ENCODE data around the gene SORCS2.

The SORCS2 gene

GRCh38 chr4:7322166-7322991, 130.0 kb downstream of the SORCS2 start:
- no peak for DNase-seq (ENCODE audit: low read depth in 3 of 3, low spot score in 1 of 3)

- no peak for DNase-seq (ENCODE audit: low read depth in 3 of 3, low spot score in 1 of 3)
Observed at GRCh38 chr4:7323461-7323871, 131.1 kb downstream of the SORCS2 start.

- DNase-seq (ENCODE audit: low read depth in 3 of 3, low spot score in 1 of 3): no peak
Observed at GRCh38 chr4:7323872-7324650, 131.7 kb downstream of the SORCS2 start.

GRCh38 chr4:7324651-7325121, 132.3 kb downstream of the SORCS2 start:
- no peak for DNase-seq (ENCODE audit: low read depth in 3 of 3, low spot score in 1 of 3)

GRCh38 chr4:7325541-7325940, 133.2 kb downstream of the SORCS2 start:
- no peak for DNase-seq (ENCODE audit: low read depth in 3 of 3, low spot score in 1 of 3)

GRCh38 chr4:7326306-7326692, 134.0 kb downstream of the SORCS2 start:
- DNase-seq (ENCODE audit: low read depth in 3 of 3, low spot score in 1 of 3): no peak

GRCh38 chr4:7326693-7327340, 134.5 kb downstream of the SORCS2 start:
- DNase-seq (ENCODE audit: low read depth in 3 of 3, low spot score in 1 of 3): no peak

- DNase-seq (ENCODE audit: low read depth in 3 of 3, low spot score in 1 of 3): no peak
Observed at GRCh38 chr4:7327341-7327885, 135.1 kb downstream of the SORCS2 start.

- DNase-seq (ENCODE audit: low read depth in 3 of 3, low spot score in 1 of 3): no peak
Observed at GRCh38 chr4:7328162-7328912, 136.0 kb downstream of the SORCS2 start.

- DNase-seq (ENCODE audit: low read depth in 3 of 3, low spot score in 1 of 3): no peak
Observed at GRCh38 chr4:7328913-7329638, 136.7 kb downstream of the SORCS2 start.

GRCh38 chr4:7330031-7330596, 137.8 kb downstream of the SORCS2 start:
- DNase-seq (ENCODE audit: low read depth in 3 of 3, low spot score in 1 of 3): no peak

- no peak for DNase-seq (ENCODE audit: low read depth in 3 of 3, low spot score in 1 of 3)
Observed at GRCh38 chr4:7330811-7331681, 138.7 kb downstream of the SORCS2 start.

- DNase-seq (ENCODE audit: low read depth in 3 of 3, low spot score in 1 of 3): no peak
Observed at GRCh38 chr4:7331682-7332000, 139.3 kb downstream of the SORCS2 start.

GRCh38 chr4:7332216-7333023, 140.1 kb downstream of the SORCS2 start:
- DNase-seq (ENCODE audit: low read depth in 3 of 3, low spot score in 1 of 3): no peak

GRCh38 chr4:7333024-7333780, 140.9 kb downstream of the SORCS2 start:
- no peak for DNase-seq (ENCODE audit: low read depth in 3 of 3, low spot score in 1 of 3)

GRCh38 chr4:7333801-7334421, 141.6 kb downstream of the SORCS2 start:
- no peak for DNase-seq (ENCODE audit: low read depth in 3 of 3, low spot score in 1 of 3)
